ENCODE measurements around the gene BCL2L13.
A peak's percentile ranks its signal among the peaks of the same experiment; 100 is the strongest.
"Not testable (repeated sequence)": the region's sequence is repeated elsewhere in the genome, so short reads cannot be mapped to it uniquely, and the experiment has no call there.

BCL2L13 gene

GRCh38 chr22:17764852-17765251, 126.3 kb downstream of the BCL2L13 start:
- not testable (repeated sequence) for DNase-seq (ENCODE audit: low read depth)

DNA sequence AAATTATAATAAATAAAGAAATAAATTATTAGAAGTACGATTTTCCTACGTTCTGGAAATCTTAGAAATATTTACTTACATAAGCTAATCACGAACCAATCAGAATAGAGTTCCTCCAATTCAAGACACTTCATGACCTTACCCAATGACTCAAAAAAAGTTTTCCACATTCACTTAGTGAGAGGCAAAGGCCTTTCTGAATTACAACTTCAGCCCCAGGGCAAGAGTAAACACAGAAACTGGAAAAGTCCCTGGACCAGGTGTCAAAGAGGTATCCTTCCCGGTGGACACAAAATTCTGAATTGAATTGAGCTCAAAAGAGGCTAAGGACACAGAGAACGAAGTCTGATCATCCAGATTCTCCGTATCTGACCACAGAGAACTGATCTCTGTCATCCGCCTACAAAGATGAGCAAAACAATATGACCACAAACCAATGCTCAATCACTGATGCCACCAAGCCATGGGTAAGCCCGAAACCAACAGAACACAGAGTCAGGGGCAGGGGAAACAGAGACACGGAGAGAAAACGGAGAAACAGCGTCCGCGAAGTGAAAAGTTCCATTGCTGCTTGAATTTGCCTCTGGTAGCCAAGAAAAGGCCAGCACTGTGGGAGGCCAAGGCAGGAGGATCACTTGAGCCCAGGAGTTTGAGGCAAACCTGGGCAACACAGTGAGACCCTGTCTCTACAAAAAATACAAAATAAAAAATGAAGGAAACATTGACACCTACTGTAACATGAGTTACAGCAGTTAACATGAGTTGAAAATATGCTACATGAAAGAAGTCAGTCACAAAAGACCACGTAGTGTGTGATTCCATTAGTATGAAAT, 128.9 kb downstream of the BCL2L13 start:
- DNase-seq (ENCODE audit: low read depth): no peak

DNA sequence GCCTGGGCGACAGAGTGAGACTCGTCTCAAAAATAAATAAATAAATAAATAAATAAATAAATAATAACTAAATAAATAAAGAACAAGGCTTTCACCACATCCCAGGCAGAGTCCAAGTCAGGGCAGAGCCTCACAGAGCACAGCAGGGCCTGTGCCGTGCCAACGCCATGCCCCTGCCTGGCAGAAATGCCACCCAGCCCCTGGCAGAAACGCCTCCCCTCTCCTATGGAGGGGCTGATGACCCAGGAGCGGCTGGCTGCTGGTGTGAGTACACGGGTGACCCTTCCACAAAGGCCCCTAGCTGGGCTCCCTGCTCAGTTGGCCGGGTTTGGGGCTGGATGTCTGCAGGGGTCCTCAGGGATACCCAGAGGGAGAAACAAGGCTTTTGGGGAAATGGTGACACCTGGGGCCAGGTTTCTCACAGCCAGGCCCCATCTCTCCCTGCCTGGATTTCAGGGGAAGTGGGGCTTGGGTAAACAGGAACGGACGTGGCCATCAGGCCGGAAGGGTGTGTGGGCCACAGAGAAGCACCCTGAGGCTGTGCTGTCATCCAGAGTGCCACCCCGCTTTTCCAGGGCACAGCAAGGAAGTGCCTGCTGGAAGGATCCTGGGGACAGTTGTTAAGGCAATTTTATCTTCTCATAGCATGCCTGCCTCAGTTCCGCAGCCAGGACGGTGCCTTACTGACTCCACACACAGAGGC, 130.6 kb downstream of the BCL2L13 start:
- no peak for DNase-seq (ENCODE audit: low read depth)

GRCh38 chr22:17769716-17770082, 131.1 kb downstream of the BCL2L13 start:
- no peak for DNase-seq (ENCODE audit: low read depth)

GRCh38 chr22:17770180-17771077, 131.9 kb downstream of the BCL2L13 start:
- DNase-seq (ENCODE audit: low read depth): no peak

GRCh38 chr22:17772249-17772957, 133.8 kb downstream of the BCL2L13 start:
- no peak for DNase-seq (ENCODE audit: low read depth)

DNA sequence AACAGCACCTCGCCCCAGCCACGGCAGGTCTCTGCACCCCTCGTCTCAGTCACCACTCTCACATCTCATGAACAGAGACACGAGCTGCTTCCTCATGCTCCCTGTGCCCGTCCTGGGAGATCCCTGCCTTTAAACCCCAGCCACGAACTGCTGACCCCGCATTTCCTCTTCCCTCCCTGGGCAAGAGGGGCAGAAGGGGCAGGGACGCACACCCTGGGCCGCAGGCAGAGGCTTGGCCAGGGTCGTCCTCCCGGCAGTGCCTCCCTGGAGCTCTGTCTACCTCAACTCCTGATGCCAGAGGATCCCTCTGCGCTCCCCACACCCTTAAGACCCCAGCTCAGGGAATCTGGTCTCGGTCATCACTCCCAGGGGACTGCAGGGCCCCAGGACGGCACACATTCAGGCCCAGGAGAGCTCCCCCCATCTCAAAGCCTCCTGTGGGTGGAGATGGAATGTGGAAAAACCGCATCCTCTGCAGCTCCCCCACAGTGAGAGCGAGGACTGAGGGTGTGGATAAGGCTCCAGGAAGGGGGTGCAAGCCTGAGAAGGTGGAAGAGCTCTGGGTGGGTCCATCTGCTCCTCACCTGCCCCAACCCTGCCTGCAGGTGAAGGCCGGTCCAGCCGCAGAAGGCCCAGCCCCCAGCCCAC, 134.5 kb downstream of the BCL2L13 start:
- no peak for DNase-seq (ENCODE audit: low read depth)

- DNase-seq (ENCODE audit: low read depth): peak; percentile 41
Observed at GRCh38 chr22:17773606-17774205, 135.1 kb downstream of the BCL2L13 start.

- no peak for DNase-seq (ENCODE audit: low read depth)
Observed at GRCh38 chr22:17774206-17774925, 135.8 kb downstream of the BCL2L13 start, which contains the start of gene BID. TSS of gene BID (minus strand) at chr22:17774469. CDS start at chr22:17750116, 24,353 bp downstream.

DNA sequence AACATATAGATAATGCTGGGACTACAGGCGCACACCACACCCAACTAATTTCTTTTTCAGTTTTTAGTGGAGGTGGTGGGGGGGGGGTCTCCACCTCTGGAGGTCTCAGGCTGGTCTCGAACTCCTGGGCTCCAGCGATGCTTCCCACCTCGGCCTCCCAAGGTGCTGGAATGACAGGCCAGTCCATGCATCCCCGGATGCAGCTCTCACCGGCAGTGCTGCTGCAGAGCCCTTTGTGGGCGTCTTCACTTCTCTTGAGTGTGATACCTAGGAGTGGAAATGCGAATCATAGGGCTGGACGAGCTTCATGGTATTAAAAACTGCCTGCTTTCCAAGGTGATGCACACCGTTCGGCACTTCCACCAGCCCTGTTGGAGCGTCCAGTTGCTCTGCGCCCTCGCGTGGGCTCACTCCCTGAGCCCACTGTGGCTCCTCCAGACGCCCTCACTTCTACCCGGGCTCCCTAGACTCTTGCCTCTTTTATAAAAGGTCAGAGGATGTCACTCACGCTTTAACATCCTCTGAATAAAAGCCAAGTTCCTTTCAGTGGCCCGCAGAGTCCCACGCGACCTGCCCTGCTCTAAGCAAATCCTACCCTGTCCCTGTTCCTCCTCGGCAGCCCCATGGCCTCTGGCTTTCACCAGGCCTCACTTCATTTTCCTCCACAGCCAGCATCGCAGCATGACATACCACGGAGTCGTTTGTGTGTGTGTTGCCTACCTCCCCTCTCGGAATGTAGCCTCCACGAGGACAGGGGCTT, 136.5 kb downstream of the BCL2L13 start:
- DNase-seq (ENCODE audit: low read depth): no peak

DNA sequence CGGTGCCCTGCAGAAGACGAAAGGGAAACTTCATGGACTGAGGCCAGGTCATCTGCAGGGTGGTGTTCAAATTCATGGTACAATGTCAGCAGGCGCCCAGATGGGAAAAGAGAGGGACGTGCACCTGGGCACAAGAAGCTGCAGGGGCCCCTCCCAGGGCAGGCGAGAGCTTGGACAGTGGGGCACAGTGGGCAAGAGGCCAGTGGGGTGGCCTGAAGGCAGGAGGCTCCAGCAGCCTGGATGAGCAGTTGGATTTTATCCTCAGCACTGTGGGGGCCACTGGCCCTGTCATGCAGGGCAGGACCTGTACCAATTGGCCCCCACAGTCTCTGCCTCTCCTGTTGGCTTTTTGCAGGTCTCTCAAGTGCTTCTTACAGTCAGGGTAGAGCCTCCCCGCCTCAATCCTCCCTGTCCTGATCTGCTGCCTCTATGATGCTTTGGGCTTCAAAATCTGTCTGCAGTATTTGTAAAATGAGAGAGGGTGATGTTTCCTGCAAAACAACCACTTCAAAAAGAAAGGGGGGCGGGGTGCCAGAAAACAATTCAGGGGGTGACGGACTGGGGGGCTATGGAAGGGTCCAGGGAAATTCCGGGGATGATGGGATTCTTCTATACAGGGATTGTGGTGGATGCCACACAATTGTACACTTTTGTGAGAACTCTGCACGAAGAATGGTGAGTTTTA, 137.4 kb downstream of the BCL2L13 start:
- no peak for DNase-seq (ENCODE audit: low read depth)

GRCh38 chr22:17777005-17777716, 138.6 kb downstream of the BCL2L13 start:
- DNase-seq (ENCODE audit: low read depth): peak; percentile 49

- DNase-seq (ENCODE audit: low read depth): no peak
Observed at GRCh38 chr22:17777717-17778044, 139.1 kb downstream of the BCL2L13 start.

DNA sequence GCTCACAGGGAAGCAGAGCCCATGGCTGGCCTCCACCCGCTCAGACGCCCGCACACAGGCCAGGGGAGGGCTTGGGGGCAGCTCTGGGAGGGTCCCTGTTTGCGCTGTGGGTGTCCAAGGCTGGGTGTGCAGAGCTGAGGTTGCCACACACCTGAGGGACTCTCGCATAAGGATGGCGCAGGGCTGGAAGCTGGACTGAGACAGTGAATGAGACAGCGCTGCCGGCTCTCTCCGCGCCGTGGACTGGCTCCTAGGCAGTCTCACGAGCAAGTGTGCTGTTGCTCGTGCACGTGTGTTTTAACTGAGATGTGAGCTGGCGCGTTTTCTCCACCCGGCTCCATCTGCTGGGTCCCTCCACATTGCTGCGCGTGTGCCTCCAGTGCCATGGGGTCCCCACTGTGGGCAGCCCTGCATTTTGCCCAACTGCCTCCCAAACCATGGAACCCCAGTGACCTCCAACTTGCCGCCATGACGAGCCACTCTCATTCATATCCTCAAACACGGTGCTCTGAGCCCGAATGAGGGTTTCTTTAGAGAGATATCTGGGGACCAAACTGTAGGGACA, 139.9 kb downstream of the BCL2L13 start:
- no peak for DNase-seq (ENCODE audit: low read depth)

DNA sequence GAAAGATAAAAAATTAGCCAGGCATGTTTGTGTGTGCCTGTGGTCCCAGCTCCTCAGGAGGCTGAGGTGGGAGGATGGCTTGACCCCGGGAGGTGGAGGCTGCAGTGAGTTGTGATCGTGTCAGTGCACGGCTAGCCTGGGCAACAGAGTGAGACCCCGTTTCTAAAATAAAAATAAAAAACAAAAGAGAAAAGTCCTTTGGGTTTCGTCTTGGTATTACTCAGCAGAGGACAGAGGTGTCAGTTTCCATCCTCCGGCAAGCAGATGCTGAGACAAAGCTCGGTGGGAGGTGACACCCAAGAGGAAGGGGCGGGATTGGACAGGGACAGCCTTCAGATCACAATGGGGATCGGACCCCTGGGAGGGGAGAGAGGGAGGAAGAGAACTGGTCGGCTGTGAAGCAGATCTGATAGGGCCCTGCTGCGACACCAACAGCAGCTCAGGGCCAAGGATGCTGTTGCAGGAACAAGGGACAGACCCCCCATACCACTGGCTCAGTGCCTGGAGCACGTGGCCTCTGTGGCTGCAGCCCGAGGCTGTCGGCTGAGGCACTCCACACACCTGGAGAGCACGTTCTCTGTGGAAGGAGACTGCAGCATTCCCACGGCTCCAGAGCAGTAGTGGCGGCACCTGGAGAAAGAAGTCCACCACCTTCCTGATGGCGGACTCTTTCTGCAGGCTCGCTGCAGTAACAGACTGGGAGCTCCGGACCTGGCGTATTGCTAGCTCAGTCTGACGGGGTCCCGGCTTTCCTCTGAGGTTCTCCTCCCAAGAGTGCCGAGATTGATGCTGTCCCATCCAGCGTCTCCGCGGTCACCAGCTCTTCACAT, 140.9 kb downstream of the BCL2L13 start:
- no peak for DNase-seq (ENCODE audit: low read depth)

DNA sequence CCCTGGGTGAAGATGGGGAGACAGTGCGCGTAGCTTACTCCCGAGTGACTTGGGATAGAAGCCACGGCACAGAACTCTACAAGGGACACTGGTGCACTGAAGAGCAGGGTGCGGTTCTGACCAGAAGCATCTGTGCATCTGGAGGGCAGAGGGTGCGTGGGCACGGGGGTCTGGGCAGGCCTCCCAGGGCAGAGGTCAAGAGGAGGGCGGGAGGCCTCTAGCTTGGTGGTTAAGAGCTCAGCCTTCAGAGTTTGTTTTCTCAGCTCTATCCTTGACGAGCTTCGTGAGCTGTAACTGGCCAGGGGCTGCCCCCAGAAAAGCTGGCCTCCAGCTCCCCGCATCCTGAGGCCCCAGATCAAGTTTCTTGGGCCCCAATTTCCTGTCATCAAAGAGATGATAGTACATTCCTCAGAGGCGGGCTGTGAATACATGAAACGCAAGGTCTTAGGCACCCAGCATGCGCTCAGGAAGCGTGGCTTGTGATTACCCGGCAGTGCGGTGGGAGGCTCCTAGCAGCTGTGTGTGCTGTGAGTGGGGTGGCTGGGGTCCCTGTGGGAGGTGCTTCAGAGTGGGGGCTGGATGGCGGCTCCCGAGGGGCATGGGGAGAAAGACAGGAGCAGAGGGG, 141.7 kb downstream of the BCL2L13 start:
- no peak for DNase-seq (ENCODE audit: low read depth)

All from activated T-cell treated with anti-CD3 and anti-CD28 coated beads for 1 hour (primary cell).